H1 (cell line): ENCODE data around the gene MTG1. TPM values are rescaled to one million over a fixed set of nuclear protein-coding genes. Genes with fewer than 3 reads are reported as not detected.

Experiments used
- ATF2 ChIP-seq: IDR thresholded peaks from 2 replicates; pipeline ENCODE4 v1.6.1; 2012; ENCODE audit warnings: low read length, inconsistent platforms
- BRCA1 ChIP-seq: IDR thresholded peaks from 2 replicates; pipeline ENCODE4 v1.6.1; 2012; ENCODE audit warnings: low read depth, low read length, improper control_type of control experiment
- CBX5 ChIP-seq: fragments of 300-800, 300-1000 bp; sonication (generic); IDR thresholded peaks from 2 replicates; pipeline ENCODE4 v1.7.1; 2016; ENCODE audit warnings: antibody characterized with exemption, low read length, low read depth
- CHD1 ChIP-seq: IDR thresholded peaks from 2 replicates; pipeline ENCODE4 v1.6.1; 2012; ENCODE audit warnings: low read depth, low read length, improper control_type of control experiment
- CTBP2 ChIP-seq: IDR thresholded peaks from 2 replicates; pipeline ENCODE4 v1.7.0; 2011; ENCODE audit warnings: borderline replicate concordance, mild to moderate bottlenecking, moderate library complexity, mixed read lengths, low read length; ENCODE audit not compliant: insufficient read depth, insufficient read length
- E2F6 ChIP-seq: IDR thresholded peaks from 2 replicates; pipeline ENCODE4 v1.6.1; 2012; ENCODE audit warnings: inconsistent platforms
- EGR1 ChIP-seq: IDR thresholded peaks from 2 replicates; pipeline ENCODE4 v1.6.1; 2011; ENCODE audit warnings: low read depth, low read length, borderline replicate concordance
- EZH2 ChIP-seq: fragments of 200-600 bp; sonication (generic); IDR thresholded peaks from 2 replicates; pipeline ENCODE4 v1.7.1; 2012; ENCODE audit warnings: low read depth, mild to moderate bottlenecking, moderate library complexity, low read length, inconsistent platforms; ENCODE audit not compliant: severe bottlenecking
- GABPA ChIP-seq: IDR thresholded peaks from 2 replicates; pipeline ENCODE4 v1.6.1; 2011; ENCODE audit warnings: mild to moderate bottlenecking, low read length, moderate library complexity, borderline replicate concordance; ENCODE audit not compliant: insufficient read depth
- HDAC2 ChIP-seq, 2 experiments: fragments of 300-600 bp in 1 of 2; sonication (generic) in 1 of 2; IDR thresholded peaks; 2 replicates each; pipeline ENCODE4 v1.6.1; 2011 to 2012; ENCODE audit warnings: low read depth in 2 of 2, low read length in 2 of 2, mild to moderate bottlenecking in 2 of 2, moderate library complexity in 2 of 2, borderline replicate concordance in 1 of 2, inconsistent platforms in 1 of 2
- JUND ChIP-seq: IDR thresholded peaks from 2 replicates; pipeline ENCODE4 v1.6.1; 2011; ENCODE audit warnings: mild to moderate bottlenecking, improper control_type of control experiment, low read length
- KDM5A ChIP-seq: fragments of 200-600 bp; IDR thresholded peaks from 2 replicates; pipeline ENCODE4 v1.7.1; 2012; ENCODE audit warnings: mild to moderate bottlenecking, low read length, inconsistent platforms, mixed read lengths
- MAX ChIP-seq: IDR thresholded peaks from 2 replicates; pipeline ENCODE4 v1.6.1; 2012; ENCODE audit warnings: inconsistent platforms
- POLR2A ChIP-seq, 2 experiments: IDR thresholded peaks; 1 replicate in 1 of 2; 2 replicates in 1 of 2; pipeline ENCODE4 v1.6.1; 2011; ENCODE audit warnings: low read depth in 2 of 2, low read length in 2 of 2, mild to moderate bottlenecking in 2 of 2; ENCODE audit errors: control extremely low read depth in 1 of 2
- RAD21 ChIP-seq, 2 experiments: IDR thresholded peaks in 1 of 2; conservative IDR thresholded peaks in 1 of 2; 2 replicates each; pipeline ENCODE4 v1.6.1; 2011; ENCODE audit warnings: low read depth in 2 of 2, low read length in 2 of 2, improper control_type of control experiment in 1 of 2, inconsistent platforms in 1 of 2, mild to moderate bottlenecking in 1 of 2, moderate library complexity in 1 of 2
- SAP30 ChIP-seq: fragments of 300-600 bp; sonication (generic); IDR thresholded peaks from 2 replicates; pipeline ENCODE4 v1.7.1; 2012; ENCODE audit warnings: low read length, moderate library complexity, mild to moderate bottlenecking, inconsistent platforms; ENCODE audit not compliant: insufficient read depth, insufficient replicate concordance
- SIRT6 ChIP-seq: IDR thresholded peaks from one replicate; pipeline ENCODE4 v1.7.1; 2012; ENCODE audit warnings: low read length, inconsistent platforms
- SP1 ChIP-seq: IDR thresholded peaks from 2 replicates; pipeline ENCODE4 v1.6.1; 2011; ENCODE audit warnings: low read depth, low read length
- SP2 ChIP-seq: IDR thresholded peaks from 2 replicates; pipeline ENCODE4 v1.6.1; 2012; ENCODE audit warnings: mild to moderate bottlenecking, low read length, inconsistent platforms
- SRF ChIP-seq: IDR thresholded peaks from 2 replicates; pipeline ENCODE4 v1.6.1; 2011; ENCODE audit warnings: mild to moderate bottlenecking, low read depth, low read length, moderate library complexity
- TBP ChIP-seq: IDR thresholded peaks from 2 replicates; pipeline ENCODE4 v1.6.1; 2011; ENCODE audit warnings: low read depth, low read length, improper control_type of control experiment
- polyA plus RNA-seq, 7 experiments: library from polyadenylated mRNA; depleted of rRNA in 3 of 7; stranded (reverse) in 5 of 7; unstranded in 2 of 7; fragments of >200 nt in 5 of 7; fragments of 200-250 nt in 2 of 7; gene quantifications; 1 replicate in 5 of 7; 2 replicates in 1 of 7; 4 replicates in 1 of 7; pipeline versions ENCODE4 v1.2.1 to v1.2.3, GENCODE V29; 2011 to 2013; ENCODE audit warnings: missing spikeins in 2 of 7, mixed read lengths in 2 of 7
- total RNA-seq: library from RNA; stranded (reverse); fragmentation: NEBNext Ultra II Directional; extraction: Animal tissue kit (Norgen Biotek cat#: 25700); gene quantifications from 2 replicates; pipeline ENCODE4 v1.2.1, GENCODE V29; 2021

Gene MTG1
- total and polyA plus RNA-seq, 2 of the 8 experiments (the other 6 are each of a cell fraction or from before 2014, with no cell fraction given), result 56.6 to 81.6 TPM

GRCh38 chr10:133394064-133394663 is at the start of gene MTG1 (continued):
- TF ChIP-seq GABPA (peak; percentile 98), MAX (peak; percentile 85; the same call in 1 of the 2 replicates), HDAC2 (IDR thresholded peaks at IDR 0.05; ENCODE audit: borderline replicate concordance in 1 of 2, low read depth in 2 of 2, low read length in 2 of 2) (peak; percentile 10 to 57; a peak in 1 of 4 replicates), POLR2A (IDR thresholded peaks at IDR 0.05; ENCODE audit: control extremely low read depth in 1 of 2, low read depth in 2 of 2, low read length in 2 of 2) (peak; percentile 91 to 96), CHD1 (no peak), BRCA1 (no peak), SP1 (peak; percentile 37; the same call in 1 of the 2 replicates), TBP (peak; percentile 79; the same call in 1 of the 2 replicates), SP2 (no peak), CBX5 (no peak), EGR1 (no peak), EZH2 (no peak), SRF (no peak), JUND (no peak), CTBP2 (no peak), SAP30 (no peak), RAD21 (IDR thresholded peaks at IDR 0.05 in 1 of 2, conservative IDR thresholded peaks at IDR 0.05 in 1 of 2; ENCODE audit: low read depth in 2 of 2, low read length in 2 of 2) (no peak), ATF2 (no peak), SIRT6 (no peak), E2F6 (peak; percentile 73), KDM5A (peak; percentile 68; the same call in 1 of the 2 replicates)
